Brain pericyte (primary cell): Measurements from ENCODE around the gene FAM217A.

ENCODE experiments used
- DNase-seq: peaks from one replicate; pipeline ENCODE4 v3.0.0-alpha.2; 2012; ENCODE audit warnings: low read depth, low spot score

The FAM217A gene

DNA sequence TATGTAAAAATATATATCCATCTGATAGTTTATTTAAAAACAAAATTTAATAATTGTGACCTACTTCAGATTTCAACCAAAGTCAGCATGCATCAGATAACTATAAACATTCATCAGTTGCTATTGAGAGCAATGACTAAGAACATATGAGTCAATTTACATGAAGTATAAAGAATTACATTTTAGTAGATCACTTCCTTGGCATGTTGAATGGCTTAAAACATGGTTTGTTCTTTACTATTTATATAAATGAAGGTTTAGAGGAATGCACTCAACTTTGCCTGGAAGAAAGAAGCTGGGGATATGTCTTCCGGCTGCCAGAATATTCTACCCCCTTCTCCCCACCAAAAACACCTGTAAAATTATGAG lies 6.4 kb upstream of the FAM217A start:
- DNase-seq: no peak

DNA sequence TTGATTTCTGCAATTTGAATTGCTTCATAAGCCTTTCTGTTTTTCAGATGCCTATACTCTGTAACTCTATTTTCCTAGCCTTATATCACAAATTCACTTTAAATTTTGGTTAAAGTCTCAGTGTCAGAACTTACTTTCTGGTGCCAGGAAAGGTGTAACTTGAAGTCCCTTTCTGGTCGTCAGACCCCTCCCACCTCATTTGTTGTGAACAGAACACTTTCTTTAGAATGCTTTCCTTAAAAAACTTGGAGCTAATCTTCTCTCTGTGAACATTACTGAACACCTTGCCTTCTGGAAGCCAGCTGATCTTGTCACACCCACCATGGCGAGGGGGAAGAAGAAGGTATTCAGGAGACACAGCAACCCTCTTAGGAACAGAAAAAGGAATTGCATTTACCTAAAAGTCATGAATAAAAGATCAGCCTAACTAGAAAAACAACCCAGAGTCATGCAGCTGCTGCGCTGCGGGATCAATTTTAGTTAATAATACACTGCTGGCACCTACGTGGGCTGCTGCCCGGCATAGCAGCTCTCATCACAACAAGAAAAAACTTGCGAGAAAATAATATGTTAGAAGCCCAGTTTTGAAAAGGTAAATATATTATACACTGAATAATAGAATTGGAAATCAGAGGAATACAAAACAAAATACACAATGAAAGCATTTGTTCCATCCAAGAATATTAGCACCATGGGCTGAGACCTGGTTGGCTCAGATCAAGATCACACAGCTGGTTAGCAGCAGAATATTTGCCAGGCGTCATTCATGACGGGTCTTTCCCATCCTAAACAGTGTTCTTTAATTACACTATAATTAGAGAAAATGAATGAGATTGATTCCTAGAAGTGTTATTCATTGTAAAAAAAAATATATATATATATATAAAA lies 5.8 kb upstream of the FAM217A start:
- no peak for DNase-seq

DNA sequence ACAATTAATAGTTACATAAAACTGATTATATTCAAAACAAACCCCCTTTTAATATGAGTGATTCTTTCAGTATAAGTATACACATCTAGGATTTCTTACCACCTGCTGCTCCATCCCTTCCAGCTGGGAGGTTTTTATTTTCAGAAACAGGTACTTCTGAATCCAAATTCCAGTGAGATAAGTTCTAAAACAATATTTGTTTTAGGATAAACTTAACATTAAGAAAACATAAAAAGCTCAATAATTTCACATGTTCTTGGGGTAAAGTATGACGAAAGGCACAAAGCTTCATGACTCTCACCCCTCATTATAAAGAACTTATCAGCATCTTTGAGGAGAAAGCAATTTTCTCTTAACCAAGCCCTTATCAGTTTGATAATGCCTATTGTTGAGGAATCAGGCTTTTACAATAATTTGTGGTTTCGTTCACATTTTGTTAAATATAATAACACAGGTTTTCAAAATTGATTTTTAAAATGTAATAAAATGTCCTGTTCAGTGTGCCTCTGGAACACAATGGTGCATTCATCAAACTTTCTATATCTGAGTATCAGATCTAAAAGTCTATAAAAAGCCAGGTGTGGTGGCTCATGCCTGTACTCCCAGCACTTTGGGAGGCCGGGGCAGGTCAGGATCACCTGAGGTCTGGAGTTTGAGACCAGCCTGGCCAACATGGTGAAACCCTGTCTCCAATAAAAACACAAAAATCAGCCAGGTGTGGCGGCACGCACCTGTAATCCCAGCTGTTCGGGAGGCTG lies 4.3 kb downstream of the FAM217A start:
- DNase-seq: no peak

DNA sequence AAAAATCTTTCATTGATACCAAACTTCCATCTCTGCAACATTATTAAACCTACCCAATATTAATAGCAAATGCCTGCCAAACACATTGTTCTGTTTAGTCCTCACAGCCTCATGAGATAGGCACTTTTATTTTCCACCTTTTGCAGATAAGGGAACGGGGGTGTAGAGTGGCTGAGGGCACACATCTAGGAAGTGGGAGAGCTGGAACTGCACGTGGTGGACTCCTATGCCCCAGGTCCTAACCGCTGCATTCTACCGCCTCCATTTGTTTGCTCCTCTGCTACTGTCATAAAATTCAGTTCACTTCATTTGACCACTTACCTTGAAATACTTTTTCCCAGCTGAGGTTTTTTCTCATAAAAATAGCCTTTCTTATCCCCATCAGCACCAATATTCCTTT lies 7.6 kb downstream of the FAM217A start:
- no peak for DNase-seq

DNA sequence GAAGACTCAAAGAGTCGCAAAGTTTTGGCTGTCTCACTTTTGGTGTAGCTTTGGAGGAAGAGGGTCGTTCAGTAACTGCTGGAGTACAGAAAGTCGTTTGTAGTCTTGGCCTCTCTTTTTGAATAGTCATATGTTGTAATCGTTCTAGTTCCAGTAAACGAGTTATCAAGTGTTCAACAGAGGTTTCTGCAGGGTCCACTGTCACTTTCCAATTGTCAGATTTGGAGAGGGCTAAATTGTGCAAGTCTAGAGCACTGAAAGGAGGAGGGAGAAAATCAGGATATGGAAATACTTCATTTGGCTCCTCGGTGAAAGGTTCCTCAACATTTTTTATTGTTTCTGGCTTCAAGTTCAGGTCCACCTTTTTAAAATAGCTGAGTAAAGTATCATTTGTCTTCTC lies 9.7 kb downstream of the FAM217A start:
- DNase-seq: no peak

DNA sequence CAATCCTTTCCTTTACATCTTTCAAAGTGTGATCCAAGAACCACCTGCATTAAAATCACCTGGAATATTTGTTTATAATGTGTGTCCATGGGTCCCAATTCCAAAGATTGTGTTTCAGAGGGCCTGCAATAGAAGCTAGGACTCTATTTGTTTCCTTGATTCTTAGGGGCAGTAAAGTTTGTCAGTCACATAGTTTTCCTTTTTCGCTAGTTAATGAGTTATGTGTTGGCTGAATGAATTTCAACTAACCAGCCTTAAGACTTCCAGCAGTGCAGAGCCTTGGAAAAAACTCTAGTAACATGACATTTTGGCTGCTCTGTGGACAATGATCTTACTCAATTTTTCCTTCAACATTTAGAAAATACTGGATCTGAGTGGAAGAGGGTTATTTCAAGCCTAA lies 11.3 kb downstream of the FAM217A start:
- no peak for DNase-seq

DNA sequence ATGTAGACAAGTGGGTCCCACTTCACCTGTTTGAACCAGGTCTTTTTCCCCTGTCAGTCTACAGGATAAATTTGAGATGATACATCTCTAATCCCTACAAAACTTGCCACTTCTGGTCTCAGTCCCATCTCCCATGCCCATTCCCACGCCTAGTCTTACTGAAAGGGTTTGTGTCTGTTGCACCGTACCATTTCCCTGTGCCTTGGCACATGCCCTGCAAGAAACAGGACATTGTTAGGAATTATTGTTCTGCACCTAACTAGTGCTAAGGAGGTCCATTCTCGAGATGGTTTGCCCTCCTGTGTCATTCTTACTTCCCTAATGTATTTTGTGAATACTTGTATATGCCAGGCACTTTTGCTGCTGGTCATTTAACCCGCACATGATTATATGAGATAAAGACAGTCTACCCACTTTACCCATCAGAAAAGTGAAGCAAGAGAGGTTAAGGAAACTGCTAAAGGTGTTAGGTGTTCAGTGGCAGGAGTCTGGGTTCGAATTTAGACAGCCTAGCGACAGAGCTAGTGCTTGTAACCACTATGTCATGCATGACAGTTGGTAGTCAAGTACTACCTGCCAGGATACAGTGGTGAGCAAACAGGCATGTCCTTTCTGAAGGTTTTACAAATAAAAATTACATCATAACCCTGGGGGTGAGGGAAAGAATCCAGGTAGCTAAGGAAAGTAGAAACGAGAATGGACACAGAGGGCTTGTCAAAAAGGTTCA lies 12.7 kb downstream of the FAM217A start:
- DNase-seq: no peak

DNA sequence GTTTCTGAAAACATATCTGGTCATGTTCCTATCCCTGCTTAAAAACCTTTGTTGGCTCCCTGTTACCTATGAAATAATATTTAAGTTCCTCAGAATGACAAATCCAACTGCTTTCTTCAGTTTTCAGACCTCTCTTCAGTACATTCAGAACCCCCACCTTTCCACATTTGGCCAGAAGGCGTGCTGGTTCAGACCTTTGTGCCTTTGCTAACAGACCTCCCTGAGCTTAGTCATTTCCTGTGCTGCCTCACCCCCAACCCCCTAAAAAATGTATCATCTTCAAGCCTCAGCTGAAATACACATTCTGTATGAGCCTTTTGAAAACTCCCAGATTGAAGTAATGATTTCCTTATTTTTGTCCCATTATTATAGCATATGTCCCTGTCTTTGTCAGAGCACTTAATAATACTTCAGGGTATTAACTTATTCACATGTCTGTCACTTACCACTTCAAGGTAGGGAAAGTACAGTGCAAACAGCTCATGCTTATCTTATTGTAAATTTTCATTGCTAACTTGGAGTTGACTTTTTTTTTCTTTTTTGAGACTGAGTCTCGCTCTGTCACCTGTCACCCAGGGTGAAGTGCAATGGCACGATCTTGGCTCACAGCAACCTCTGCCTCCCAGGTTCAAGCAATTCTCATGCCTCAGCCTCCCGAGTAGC lies 19.7 kb downstream of the FAM217A start:
- no peak for DNase-seq

DNA sequence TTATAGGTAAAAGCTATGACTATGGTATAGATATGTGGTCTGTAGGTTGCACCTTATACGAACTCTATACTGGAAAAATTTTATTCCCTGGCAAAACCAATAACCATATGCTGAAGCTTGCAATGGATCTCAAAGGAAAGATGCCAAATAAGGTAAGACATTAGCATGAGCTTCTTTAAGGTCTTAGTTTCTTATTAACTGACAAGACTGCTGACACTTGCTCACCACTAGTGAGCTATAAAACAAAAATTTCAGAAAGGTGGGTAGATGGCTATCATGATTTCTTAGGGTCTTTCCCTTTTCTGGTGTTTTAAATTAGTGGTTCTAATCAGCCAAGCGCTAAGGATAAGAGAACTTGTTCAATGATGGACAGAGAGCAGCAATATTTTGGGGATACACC lies 21.9 kb downstream of the FAM217A start:
- no peak for DNase-seq

DNA sequence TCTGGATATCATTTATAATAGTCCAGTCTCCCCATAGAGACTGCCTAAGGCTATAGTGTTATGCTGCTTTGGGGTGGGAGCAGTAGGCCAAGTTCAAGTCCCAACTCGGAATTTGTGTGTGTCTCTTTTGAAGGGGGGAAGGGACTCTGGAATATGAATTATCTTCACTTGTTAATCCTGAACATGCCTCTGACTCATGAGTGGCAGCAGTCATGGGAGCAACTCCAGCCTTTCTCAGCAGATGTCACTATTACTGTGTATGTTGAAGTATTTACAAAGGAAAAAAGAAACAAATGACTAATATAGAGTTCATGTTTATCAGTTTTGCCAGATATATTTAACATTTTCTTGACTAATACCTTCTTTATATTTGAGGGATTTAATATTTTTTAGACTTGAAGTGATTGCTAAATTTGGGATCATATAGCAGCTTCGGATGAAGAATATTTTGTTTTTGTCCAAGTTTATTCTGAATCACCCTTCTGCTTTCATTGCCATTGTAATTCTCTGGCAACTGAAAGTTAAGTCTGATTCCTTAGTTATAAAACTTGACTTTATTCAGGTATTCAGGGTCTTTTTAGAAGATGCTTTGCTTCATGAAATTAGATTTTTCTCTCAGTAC lies 23.4 kb downstream of the FAM217A start:
- DNase-seq: peak; percentile 55

DNA sequence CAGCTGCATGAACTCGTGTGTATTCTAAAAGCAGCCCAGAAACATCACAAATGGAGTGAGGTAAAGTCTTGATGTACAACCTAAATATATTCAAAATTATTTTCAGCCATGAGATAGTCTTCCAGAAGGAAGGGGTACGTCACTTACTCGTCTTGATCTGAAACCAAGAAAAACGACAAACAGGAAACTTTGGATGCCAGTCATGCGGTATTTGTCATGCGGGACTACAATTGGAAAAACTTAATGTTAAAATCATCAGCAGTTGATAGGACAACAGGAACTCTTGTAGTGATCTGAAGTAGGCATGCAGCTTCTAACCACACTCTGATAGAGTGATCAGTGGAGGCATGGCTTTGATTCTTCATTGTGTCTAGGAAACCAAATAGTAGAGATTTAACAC lies 29.7 kb downstream of the FAM217A start:
- no peak for DNase-seq

DNA sequence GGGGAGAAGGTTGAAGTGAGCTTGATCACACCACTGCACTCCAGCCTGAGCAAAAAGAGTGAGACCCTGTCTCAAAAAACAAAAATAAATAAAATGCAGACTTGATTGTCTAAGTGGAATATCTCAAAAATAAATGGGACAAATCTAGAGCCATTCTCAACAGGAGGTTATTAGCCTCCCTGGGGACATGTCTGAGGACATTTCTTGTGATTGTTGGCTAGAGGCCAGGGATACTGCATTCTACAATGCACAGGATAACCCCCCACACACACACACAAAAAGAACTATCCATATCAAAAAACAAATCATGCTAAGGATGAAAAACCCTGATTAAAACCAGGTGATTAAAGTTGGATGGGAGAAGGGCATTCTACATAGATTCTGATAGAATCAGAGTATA lies 37.5 kb downstream of the FAM217A start:
- no peak for DNase-seq

DNA sequence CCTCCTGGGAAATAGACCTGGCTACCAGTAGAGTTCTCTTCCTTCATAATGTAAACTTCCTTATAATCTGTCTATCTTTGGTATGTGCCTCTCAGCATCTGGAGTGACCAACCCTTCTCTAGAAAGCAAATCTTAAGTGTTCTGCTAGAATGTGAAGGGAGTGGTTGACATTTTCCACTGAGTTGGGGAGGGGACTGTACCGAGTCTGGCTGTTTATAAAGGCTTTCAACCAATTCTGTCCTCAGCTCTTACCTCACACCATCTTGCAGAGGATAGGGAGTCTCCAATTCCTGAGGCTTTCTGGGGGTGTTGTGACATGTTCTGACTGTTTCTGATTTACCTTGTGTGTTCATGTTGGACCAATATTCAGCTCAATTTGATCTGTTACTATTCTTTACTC lies 39.6 kb downstream of the FAM217A start:
- DNase-seq: no peak

DNA sequence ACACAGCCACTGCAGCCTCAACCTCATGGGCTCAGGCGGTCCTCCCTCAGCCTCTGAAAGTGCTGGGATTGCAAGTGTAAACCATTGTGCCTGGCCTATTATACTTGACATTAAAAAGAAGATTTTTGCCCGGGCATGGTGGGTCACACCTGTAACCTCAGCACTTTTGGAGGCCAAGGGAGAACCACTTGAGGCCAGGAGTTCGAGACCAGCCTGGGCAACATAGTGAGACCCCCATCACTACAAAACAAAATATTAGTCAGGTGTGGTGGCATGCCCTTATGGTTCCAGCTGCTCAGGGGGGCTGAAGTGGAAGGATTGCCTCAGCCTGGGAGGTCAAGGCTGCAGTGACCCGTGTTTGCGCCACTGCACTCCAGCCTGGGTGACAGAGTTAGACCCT lies 42.4 kb downstream of the FAM217A start:
- DNase-seq: no peak

DNA sequence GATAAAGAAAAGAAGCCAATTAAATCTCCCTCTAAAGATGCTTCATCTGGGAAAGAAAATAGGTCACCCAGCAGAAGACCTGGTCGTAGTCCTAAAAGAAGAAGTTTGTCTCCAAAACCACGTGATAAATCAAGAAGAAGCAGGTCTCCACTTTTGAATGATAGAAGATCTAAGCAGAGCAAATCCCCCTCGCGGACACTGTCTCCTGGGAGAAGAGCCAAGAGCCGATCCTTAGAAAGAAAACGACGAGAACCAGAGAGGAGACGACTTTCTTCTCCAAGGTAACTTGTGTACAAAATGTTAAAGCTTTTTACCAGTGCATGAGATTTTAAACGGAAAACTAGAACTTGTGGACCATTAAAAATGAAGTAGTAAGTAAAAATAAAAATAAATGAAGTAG lies 46.5 kb downstream of the FAM217A start:
- no peak for DNase-seq

DNA sequence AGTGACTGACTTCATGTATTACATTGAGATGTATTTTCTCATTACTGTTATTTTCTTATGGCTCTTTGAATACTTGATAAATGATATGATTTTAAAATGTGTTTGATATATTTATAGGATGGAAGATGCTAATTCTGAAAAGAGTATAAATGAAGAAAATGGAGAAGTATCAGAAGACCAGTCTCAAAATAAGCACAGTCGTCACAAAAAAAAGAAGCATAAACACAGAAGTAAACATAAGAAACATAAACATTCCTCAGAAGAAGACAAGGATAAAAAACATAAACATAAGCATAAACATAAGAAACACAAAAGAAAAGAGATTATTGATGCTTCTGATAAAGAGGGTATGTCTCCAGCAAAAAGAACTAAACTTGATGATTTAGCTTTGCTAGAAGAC lies 47.5 kb downstream of the FAM217A start:
- DNase-seq: no peak

DNA sequence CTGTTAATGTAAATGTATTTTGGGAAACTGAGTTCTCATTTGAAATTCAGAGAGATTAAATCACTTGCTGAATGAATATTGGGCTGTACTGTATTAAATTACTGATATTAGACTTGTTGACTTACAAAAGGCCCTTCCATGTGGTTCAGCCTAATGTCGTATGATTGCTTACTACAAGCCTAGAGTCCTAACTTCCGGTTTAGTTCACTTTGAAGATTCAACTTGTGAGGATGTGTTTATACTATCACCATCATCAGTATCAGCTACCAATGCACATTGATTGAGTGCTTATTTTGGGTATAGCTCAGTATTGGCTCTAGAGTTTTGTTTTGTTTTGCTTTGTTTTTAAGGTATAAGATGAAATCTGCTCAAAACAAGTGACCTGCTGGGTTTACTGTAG lies 48.3 kb downstream of the FAM217A start:
- no peak for DNase-seq

DNA sequence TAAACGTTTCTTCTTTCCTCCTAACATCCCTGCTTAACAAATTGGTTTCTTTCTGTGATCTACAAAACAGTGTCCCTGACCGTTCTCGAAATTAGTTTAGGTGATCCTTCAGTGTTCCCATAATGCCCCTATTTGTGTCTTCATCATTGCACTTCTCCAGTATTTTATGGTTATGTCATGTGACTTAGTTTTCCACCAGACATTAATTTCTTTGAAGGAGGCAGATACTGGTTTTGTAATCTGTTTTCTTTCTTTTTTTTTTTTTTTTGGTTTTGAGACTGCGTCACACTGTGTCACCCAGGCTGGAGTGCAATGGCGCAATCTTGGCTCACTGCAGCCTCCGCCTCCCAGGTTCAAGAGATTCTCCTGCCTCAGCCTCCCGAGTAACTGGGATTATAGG lies 49.2 kb downstream of the FAM217A start:
- no peak for DNase-seq

DNA sequence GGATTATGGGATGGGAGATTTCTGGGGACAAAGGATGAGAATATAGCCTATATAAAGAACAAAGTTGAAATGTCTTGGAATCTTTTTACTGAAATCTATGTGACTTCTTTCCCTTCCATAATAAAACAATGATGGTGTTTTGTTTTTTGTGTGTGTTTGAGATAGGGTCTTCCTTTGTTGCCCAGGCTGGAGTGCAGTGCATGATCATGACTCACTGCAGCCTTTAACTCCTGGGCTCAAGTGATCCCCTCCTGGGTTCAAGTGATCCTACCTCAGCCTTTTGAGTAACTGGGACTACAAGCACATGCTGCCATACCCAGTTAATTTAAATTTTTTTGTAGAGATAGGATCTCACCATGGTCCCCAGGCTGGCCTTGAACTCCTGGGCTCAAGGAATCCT lies 50.9 kb downstream of the FAM217A start:
- no peak for DNase-seq

DNA sequence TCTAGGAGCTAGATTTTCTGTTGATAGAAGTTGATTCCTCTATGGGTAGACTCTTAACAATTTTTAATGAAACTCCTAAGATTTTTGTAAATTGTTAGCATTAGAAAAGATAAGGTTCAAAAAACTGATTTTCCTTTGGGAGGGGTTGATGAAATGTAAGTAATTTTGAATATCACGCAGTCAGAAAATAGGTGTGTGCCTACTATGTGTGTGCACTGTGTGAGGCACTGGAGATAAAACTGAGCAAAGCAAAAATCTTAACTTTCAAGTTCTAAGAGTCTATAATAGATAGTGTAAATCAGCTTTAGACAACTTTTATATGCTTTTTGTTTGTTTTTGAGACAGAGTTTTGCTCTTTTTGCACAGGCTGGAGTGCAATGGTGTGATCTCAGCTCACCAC lies 53.3 kb downstream of the FAM217A start:
- no peak for DNase-seq

DNA sequence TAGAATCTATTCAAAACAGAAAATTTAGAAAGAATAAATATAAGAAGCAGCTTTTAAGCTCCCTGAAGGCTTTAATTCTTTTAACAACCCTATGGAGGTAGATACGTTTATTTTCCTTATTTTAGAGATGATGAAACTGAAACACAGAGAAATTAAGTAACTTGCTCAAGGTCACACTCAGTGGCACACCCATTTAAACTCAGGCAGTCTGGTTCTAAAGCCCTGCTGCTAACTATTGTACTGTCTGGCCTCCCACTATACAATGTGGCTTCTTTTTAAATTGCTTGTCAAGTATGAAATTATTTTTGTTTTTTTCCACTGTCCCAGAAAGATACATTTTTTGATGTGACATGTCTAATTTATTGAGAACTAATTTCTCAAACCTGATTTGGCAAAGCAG lies 55.7 kb downstream of the FAM217A start:
- no peak for DNase-seq
